ENCODE data around the gene SLC48A1.

DNA sequence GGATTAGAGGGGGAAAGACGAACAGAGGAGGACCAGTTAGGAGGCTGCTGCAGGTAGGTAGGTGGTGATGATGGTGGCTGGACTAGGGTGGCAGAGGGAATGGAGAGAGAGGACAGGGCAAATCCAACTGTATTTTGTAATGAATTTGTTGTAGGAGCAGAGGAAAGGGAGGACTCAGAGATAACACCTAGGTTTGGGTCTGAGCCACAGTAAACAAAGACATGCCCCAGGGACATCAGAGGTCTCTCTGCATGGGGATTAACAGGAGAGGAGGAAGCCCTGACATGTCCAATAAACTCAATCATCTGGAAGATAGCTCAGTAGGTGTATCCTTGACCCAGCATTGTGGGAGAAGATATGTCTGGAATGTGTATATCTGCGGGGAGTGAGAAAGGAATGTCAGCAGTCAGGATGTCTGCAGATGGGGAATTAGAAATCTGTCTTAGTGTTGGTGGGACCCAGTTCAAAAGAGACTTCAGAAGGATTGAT is 4.7 kb upstream of the SLC48A1 start:
- TF ChIP-seq, protein P1, sequence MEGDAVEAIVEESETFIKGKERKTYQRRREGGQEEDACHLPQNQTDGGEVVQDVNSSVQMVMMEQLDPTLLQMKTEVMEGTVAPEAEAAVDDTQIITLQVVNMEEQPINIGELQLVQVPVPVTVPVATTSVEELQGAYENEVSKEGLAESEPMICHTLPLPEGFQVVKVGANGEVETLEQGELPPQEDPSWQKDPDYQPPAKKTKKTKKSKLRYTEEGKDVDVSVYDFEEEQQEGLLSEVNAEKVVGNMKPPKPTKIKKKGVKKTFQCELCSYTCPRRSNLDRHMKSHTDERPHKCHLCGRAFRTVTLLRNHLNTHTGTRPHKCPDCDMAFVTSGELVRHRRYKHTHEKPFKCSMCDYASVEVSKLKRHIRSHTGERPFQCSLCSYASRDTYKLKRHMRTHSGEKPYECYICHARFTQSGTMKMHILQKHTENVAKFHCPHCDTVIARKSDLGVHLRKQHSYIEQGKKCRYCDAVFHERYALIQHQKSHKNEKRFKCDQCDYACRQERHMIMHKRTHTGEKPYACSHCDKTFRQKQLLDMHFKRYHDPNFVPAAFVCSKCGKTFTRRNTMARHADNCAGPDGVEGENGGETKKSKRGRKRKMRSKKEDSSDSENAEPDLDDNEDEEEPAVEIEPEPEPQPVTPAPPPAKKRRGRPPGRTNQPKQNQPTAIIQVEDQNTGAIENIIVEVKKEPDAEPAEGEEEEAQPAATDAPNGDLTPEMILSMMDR (IDR thresholded peaks at IDR 0.05; ENCODE audit: poor library complexity, severe bottlenecking), result no peak
- TF ChIP-seq EZH2 (IDR thresholded peaks at IDR 0.05; ENCODE audit: borderline replicate concordance, insufficient read depth, low read length, poor library complexity, severe bottlenecking), result no peak
- no peak for TF ChIP-seq POLR2AphosphoS5 (IDR thresholded peaks at IDR 0.05)
- TF ChIP-seq MXI1 (conservative IDR thresholded peaks at IDR 0.05; ENCODE audit: poor library complexity, severe bottlenecking), result no peak
- no peak for TF ChIP-seq SMC3 (conservative IDR thresholded peaks at IDR 0.05; ENCODE audit: poor library complexity)
- TF ChIP-seq TAF1 (IDR thresholded peaks at IDR 0.05; ENCODE audit: low read depth), result no peak
